IPS-11a (cell line): ENCODE measurements around the gene HOXA3.

Experiments
- H3K4me3 ChIP-seq: one replicate; pipeline ENCODE4 v1.5.1; 2013; ENCODE audit warnings: low read depth, low read length, control low read depth

Gene HOXA3

GRCh38 chr7:27095050-27095896 lies 57.1 kb downstream of the HOXA3 start:
- peak overlapping the region; percentile 8 for H3K4me3 ChIP-seq

GRCh38 chr7:27094304-27095049 lies 57.9 kb downstream of the HOXA3 start:
- no peak overlapping the region for H3K4me3 ChIP-seq

GRCh38 chr7:27093184-27093895 lies 59.0 kb downstream of the HOXA3 start:
- H3K4me3 ChIP-seq: no peak overlapping the region

- H3K4me3 ChIP-seq: no peak overlapping the region
Observed at GRCh38 chr7:27092819-27093110, 59.6 kb downstream of the HOXA3 start.

GRCh38 chr7:27091941-27092818 lies 60.2 kb downstream of the HOXA3 start:
- no peak overlapping the region for H3K4me3 ChIP-seq

- no peak overlapping the region for H3K4me3 ChIP-seq
Observed at GRCh38 chr7:27091105-27091504, 61.3 kb downstream of the HOXA3 start.

- H3K4me3 ChIP-seq: no peak overlapping the region
Observed at GRCh38 chr7:27088002-27088922, 64.1 kb downstream of the HOXA3 start.

- H3K4me3 ChIP-seq: no peak overlapping the region
Observed at GRCh38 chr7:27083646-27084045, 68.7 kb downstream of the HOXA3 start.

GRCh38 chr7:27082171-27082570 lies 70.2 kb downstream of the HOXA3 start:
- H3K4me3 ChIP-seq: no peak overlapping the region

GRCh38 chr7:27080844-27081436 lies 71.4 kb downstream of the HOXA3 start:
- H3K4me3 ChIP-seq: no peak overlapping the region

GRCh38 chr7:27079234-27079975 lies 73.0 kb downstream of the HOXA3 start:
- no peak overlapping the region for H3K4me3 ChIP-seq

- no peak overlapping the region for H3K4me3 ChIP-seq
Observed at GRCh38 chr7:27078616-27079233, 73.7 kb downstream of the HOXA3 start.

GRCh38 chr7:27073076-27073475 lies 79.3 kb downstream of the HOXA3 start:
- H3K4me3 ChIP-seq: no peak overlapping the region

- H3K4me3 ChIP-seq: no peak overlapping the region
Observed at GRCh38 chr7:27071622-27072390, 80.6 kb downstream of the HOXA3 start.

- no peak overlapping the region for H3K4me3 ChIP-seq
Observed at GRCh38 chr7:27068259-27068658, 84.1 kb downstream of the HOXA3 start.

GRCh38 chr7:27066148-27066547 lies 86.2 kb downstream of the HOXA3 start:
- no peak overlapping the region for H3K4me3 ChIP-seq

- H3K4me3 ChIP-seq: no peak overlapping the region
Observed at GRCh38 chr7:27065709-27066108, 86.7 kb downstream of the HOXA3 start.
